ENCODE data around the gene WRAP73. TPM values are rescaled to one million over a fixed set of nuclear protein-coding genes. Genes with fewer than 3 reads are reported as not detected.

Gene WRAP73
- total RNA-seq, 1 experiment from 2014 or later, result 57.2 TPM

GRCh38 chr1:3698660-3699408 lies 48.9 kb upstream of the WRAP73 start:
- Histone ChIP-seq H3K27me3 (ENCODE audit: low read length) (peaks cover 40% of the 10 kb centered on the region), H2AFZ (ENCODE audit: low read length) (no peak overlapping the region), H3K79me2 (ENCODE audit: low read length) (no peaks in the 10 kb centered on the region), H3K9ac (ENCODE audit: low read length) (no peak overlapping the region), H3K36me3 (ENCODE audit: low read depth, low read length) (no peaks in the 10 kb centered on the region), H3K4me1 (ENCODE audit: insufficient read depth, low read length) (peaks cover 8% of the 10 kb centered on the region; the same call in 1 of the 2 replicates), H3K9me2 (replicated peaks; ENCODE audit: low read length) (no peaks in the 10 kb centered on the region), H3K4me2 (ENCODE audit: low read length) (no peak overlapping the region), H3F3A (ENCODE audit: low read length, unreplicated experiment) (no peaks in the 10 kb centered on the region), H4K20me1 (ENCODE audit: low read length) (no peaks in the 10 kb centered on the region), H3K27ac (ENCODE audit: low read length) (no peak overlapping the region), H3K4me3 (ENCODE audit: low read length) (no peak overlapping the region), H3K9me3 (ENCODE audit: low read length) (no peaks in the 10 kb centered on the region)
- TF ChIP-seq EZH2 (IDR thresholded peaks at IDR 0.05; ENCODE audit: low read length, unreplicated experiment) (no peak), EZH2phosphoT487 (IDR thresholded peaks at IDR 0.05; ENCODE audit: borderline replicate concordance, low read length) (no peak), CTCF (conservative IDR thresholded peaks at IDR 0.05; ENCODE audit: low read depth, low read length) (no peak)
- CTCF ChIA-PET, result no interaction called here
- DNase-seq (no peak), ATAC-seq (no peak)
- POLR2A ChIA-PET (ENCODE audit: unreplicated experiment), result no interaction called here
- intact Hi-C loops (cut with micrococcal nuclease), result no loop called here
- BruUV-seq (replicated peaks), result no TSS peak

- CTCF ChIA-PET, result no interaction called here
- no peak overlapping the region for H2AFZ ChIP-seq (ENCODE audit: low read length)
- H3K27me3 ChIP-seq (ENCODE audit: low read length), result peaks cover 40% of the 10 kb centered on the region
- ATAC-seq, result no peak
- no peak overlapping the region for H3K4me2 ChIP-seq (ENCODE audit: low read length)
- H3K9me2 ChIP-seq (replicated peaks; ENCODE audit: low read length), result no peaks in the 10 kb centered on the region
- no peaks in the 10 kb centered on the region for H3K79me2 ChIP-seq (ENCODE audit: low read length)
- H3K9ac ChIP-seq (ENCODE audit: low read length), result no peak overlapping the region
- no peak for DNase-seq
- H3K9me3 ChIP-seq (ENCODE audit: low read length), result no peaks in the 10 kb centered on the region
- TF ChIP-seq CTCF (conservative IDR thresholded peaks at IDR 0.05; ENCODE audit: low read depth, low read length) (no peak), EZH2 (IDR thresholded peaks at IDR 0.05; ENCODE audit: low read length, unreplicated experiment) (no peak), EZH2phosphoT487 (IDR thresholded peaks at IDR 0.05; ENCODE audit: borderline replicate concordance, low read length) (no peak)
- H3F3A ChIP-seq (ENCODE audit: low read length, unreplicated experiment), result no peaks in the 10 kb centered on the region
- no peak overlapping the region for H3K4me3 ChIP-seq (ENCODE audit: low read length)
- no peaks in the 10 kb centered on the region for H3K36me3 ChIP-seq (ENCODE audit: low read depth, low read length)
- H3K27ac ChIP-seq (ENCODE audit: low read length), result no peak overlapping the region
- H4K20me1 ChIP-seq (ENCODE audit: low read length), result no peaks in the 10 kb centered on the region
- POLR2A ChIA-PET (ENCODE audit: unreplicated experiment), result no interaction called here
- BruUV-seq (replicated peaks), result no TSS peak
- no peaks in the 10 kb centered on the region for H3K4me1 ChIP-seq (ENCODE audit: insufficient read depth, low read length)
- intact Hi-C loops (cut with micrococcal nuclease), result no loop called here
Measured at GRCh38 chr1:3697810-3698209, 47.9 kb upstream of the WRAP73 start.

GRCh38 chr1:3697104-3697503 lies 47.2 kb upstream of the WRAP73 start:
- no peak for ATAC-seq
- no peak overlapping the region for H3K27ac ChIP-seq (ENCODE audit: low read length)
- no peaks in the 10 kb centered on the region for H3K4me1 ChIP-seq (ENCODE audit: insufficient read depth, low read length)
- no peak overlapping the region for H3K4me3 ChIP-seq (ENCODE audit: low read length)
- H3K9me3 ChIP-seq (ENCODE audit: low read length), result no peaks in the 10 kb centered on the region
- no peaks in the 10 kb centered on the region for H3F3A ChIP-seq (ENCODE audit: low read length, unreplicated experiment)
- no peak overlapping the region for H2AFZ ChIP-seq (ENCODE audit: low read length)
- TF ChIP-seq EZH2 (IDR thresholded peaks at IDR 0.05; ENCODE audit: low read length, unreplicated experiment) (no peak), CTCF (conservative IDR thresholded peaks at IDR 0.05; ENCODE audit: low read depth, low read length) (no peak), EZH2phosphoT487 (IDR thresholded peaks at IDR 0.05; ENCODE audit: borderline replicate concordance, low read length) (no peak)
- H3K36me3 ChIP-seq (ENCODE audit: low read depth, low read length), result no peaks in the 10 kb centered on the region
- DNase-seq, result no peak
- H3K79me2 ChIP-seq (ENCODE audit: low read length), result no peaks in the 10 kb centered on the region
- intact Hi-C loops (cut with micrococcal nuclease), result no loop called here
- H3K4me2 ChIP-seq (ENCODE audit: low read length), result no peak overlapping the region
- CTCF ChIA-PET, result no interaction called here
- BruUV-seq (replicated peaks), result no TSS peak
- no peaks in the 10 kb centered on the region for H4K20me1 ChIP-seq (ENCODE audit: low read length)
- H3K9me2 ChIP-seq (replicated peaks; ENCODE audit: low read length), result no peaks in the 10 kb centered on the region
- no peak overlapping the region for H3K9ac ChIP-seq (ENCODE audit: low read length)
- POLR2A ChIA-PET (ENCODE audit: unreplicated experiment), result no interaction called here
- H3K27me3 ChIP-seq (ENCODE audit: low read length), result peaks cover 40% of the 10 kb centered on the region

Measured in PC-3 (cell line).